ENCODE data around the gene SLC26A11.
"Not testable (repeated sequence)": the region's sequence is repeated elsewhere in the genome, so short reads cannot be mapped to it uniquely, and the experiment has no call there.

Gene SLC26A11

GRCh38 chr17:80253631-80254395, 33.6 kb downstream of the SLC26A11 start:
- no peak for DNase-seq
- no peak overlapping the region for H3K27ac ChIP-seq

GRCh38 chr17:80254396-80255251, 34.4 kb downstream of the SLC26A11 start:
- H3K27me3 ChIP-seq (ENCODE audit: insufficient read depth, low read depth, severe bottlenecking), result no peaks in the 10 kb centered on the region
- peaks cover 3% of the 10 kb centered on the region; the same call in 1 of the 2 replicates for H3K36me3 ChIP-seq
- no peak for DNase-seq
- no peak overlapping the region for H3K4me3 ChIP-seq (ENCODE audit: low read depth, low read length)
- no peaks in the 10 kb centered on the region for H3K9me3 ChIP-seq (ENCODE audit: severe bottlenecking)
- no peak for TF ChIP-seq CTCF (IDR thresholded peaks at IDR 0.05; ENCODE audit: low read depth, low read length)
- H3K27ac ChIP-seq, result no peak overlapping the region

More at GRCh38 chr17:80253631-80254395, 33.6 kb downstream of the SLC26A11 start:
- Histone ChIP-seq H3K4me3 (ENCODE audit: low read depth, low read length) (no peak overlapping the region), H3K36me3 (peaks cover 3% of the 10 kb centered on the region; the same call in 1 of the 2 replicates), H3K9me3 (ENCODE audit: severe bottlenecking) (no peaks in the 10 kb centered on the region), H3K27me3 (ENCODE audit: insufficient read depth, low read depth, severe bottlenecking) (no peaks in the 10 kb centered on the region)
- TF ChIP-seq CTCF (IDR thresholded peaks at IDR 0.05; ENCODE audit: low read depth, low read length), result no peak

- Histone ChIP-seq H3K9me3 (ENCODE audit: severe bottlenecking) (no peaks in the 10 kb centered on the region), H3K36me3 (peaks cover 4% of the 10 kb centered on the region; the same call in 1 of the 2 replicates), H3K27ac (no peak overlapping the region), H3K27me3 (ENCODE audit: insufficient read depth, low read depth, severe bottlenecking) (no peaks in the 10 kb centered on the region), H3K4me3 (ENCODE audit: low read depth, low read length) (no peak overlapping the region)
- no peak for DNase-seq
- TF ChIP-seq CTCF (IDR thresholded peaks at IDR 0.05; ENCODE audit: low read depth, low read length), result no peak
These were observed 35.8 kb downstream of the SLC26A11 start for GRCh38 chr17:80256034-80256350.

GRCh38 chr17:80257716-80258213, 37.5 kb downstream of the SLC26A11 start:
- Histone ChIP-seq H3K36me3 (peaks cover 4% of the 10 kb centered on the region; the same call in 1 of the 2 replicates), H3K4me3 (ENCODE audit: low read depth, low read length) (no peak overlapping the region), H3K27ac (peak overlapping the region; percentile 93), H3K9me3 (ENCODE audit: severe bottlenecking) (no peaks in the 10 kb centered on the region), H3K27me3 (ENCODE audit: insufficient read depth, low read depth, severe bottlenecking) (no peaks in the 10 kb centered on the region)
- DNase-seq, result no peak
- TF ChIP-seq CTCF (IDR thresholded peaks at IDR 0.05; ENCODE audit: low read depth, low read length), result no peak

GRCh38 chr17:80258296-80258695, 38.1 kb downstream of the SLC26A11 start:
- peak overlapping the region; percentile 93 for H3K27ac ChIP-seq

GRCh38 chr17:80259457-80260068, 39.3 kb downstream of the SLC26A11 start:
- no peak for DNase-seq
- Histone ChIP-seq H3K4me3 (ENCODE audit: low read depth, low read length) (peak overlapping the region; percentile 41), H3K36me3 (peaks cover 9% of the 10 kb centered on the region; the same call in 1 of the 2 replicates), H3K27ac (peak overlapping the region; percentile 93), H3K27me3 (ENCODE audit: insufficient read depth, low read depth, severe bottlenecking) (no peaks in the 10 kb centered on the region), H3K9me3 (ENCODE audit: severe bottlenecking) (no peaks in the 10 kb centered on the region)
- no peak for TF ChIP-seq CTCF (IDR thresholded peaks at IDR 0.05; ENCODE audit: low read depth, low read length)

More at GRCh38 chr17:80258296-80258695, 38.1 kb downstream of the SLC26A11 start:
- H3K9me3 ChIP-seq (ENCODE audit: severe bottlenecking); H3K27me3 ChIP-seq (ENCODE audit: insufficient read depth, low read depth, severe bottlenecking); H3K4me3 ChIP-seq (ENCODE audit: low read depth, low read length); H3K36me3 ChIP-seq: not testable (repeated sequence)
- peak; percentile 62 for DNase-seq

Measured in WERI-Rb-1 (cell line).